H54 (cell line): Measurements from ENCODE around the gene OXT.
"Not testable (repeated sequence)": the region's sequence is repeated elsewhere in the genome, so short reads cannot be mapped to it uniquely, and the experiment has no call there.

Source experiments
- DNase-seq: peaks from one replicate; pipeline ENCODE4 v3.0.0; 2011; ENCODE audit warnings: low spot score, mixed read lengths; ENCODE audit not compliant: insufficient read length
- FAIRE-seq: peaks from 3 replicates; lab custom pipeline; 2011; peaks lifted over from hg19 to GRCh38; lab: Jason Lieb, UNC
- POLR2A ChIP-seq: IDR thresholded peaks from 2 replicates; pipeline ENCODE4 v1.6.1; 2011; ENCODE audit warnings: low read depth, mild to moderate bottlenecking, low read length

Gene OXT

DNA sequence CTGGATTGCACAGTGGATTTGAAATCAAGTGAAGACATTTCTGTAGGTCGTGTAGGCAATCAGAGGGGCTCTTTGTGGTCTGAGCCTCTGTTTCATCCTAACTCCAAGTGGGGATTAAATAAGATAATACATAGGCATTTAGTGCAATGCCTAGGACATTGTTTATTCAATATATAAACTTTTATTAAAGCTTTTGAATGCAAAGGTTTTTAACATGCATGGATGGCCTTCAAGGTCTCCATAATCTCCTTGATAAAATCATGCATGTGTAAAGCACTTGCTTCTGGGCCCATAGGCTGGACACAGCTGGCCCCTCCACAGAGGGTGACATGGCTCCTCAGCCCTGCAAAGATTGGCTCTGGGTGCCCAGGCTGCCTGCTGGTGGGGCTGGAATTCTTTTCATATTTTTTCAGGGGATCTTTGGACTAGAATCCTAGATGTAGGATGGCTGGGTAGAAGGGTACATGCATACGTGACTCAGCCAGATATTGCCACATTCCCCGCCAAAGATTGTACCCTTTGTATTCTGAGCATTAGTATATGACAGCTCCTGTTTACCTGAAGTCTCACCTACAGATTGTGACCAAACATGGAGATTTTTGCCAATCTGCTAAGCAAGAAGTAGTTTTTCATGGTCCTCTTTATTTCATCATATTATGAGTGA, 32.1 kb downstream of the OXT start:
- no peak for TF ChIP-seq POLR2A
- no peak for DNase-seq

DNA sequence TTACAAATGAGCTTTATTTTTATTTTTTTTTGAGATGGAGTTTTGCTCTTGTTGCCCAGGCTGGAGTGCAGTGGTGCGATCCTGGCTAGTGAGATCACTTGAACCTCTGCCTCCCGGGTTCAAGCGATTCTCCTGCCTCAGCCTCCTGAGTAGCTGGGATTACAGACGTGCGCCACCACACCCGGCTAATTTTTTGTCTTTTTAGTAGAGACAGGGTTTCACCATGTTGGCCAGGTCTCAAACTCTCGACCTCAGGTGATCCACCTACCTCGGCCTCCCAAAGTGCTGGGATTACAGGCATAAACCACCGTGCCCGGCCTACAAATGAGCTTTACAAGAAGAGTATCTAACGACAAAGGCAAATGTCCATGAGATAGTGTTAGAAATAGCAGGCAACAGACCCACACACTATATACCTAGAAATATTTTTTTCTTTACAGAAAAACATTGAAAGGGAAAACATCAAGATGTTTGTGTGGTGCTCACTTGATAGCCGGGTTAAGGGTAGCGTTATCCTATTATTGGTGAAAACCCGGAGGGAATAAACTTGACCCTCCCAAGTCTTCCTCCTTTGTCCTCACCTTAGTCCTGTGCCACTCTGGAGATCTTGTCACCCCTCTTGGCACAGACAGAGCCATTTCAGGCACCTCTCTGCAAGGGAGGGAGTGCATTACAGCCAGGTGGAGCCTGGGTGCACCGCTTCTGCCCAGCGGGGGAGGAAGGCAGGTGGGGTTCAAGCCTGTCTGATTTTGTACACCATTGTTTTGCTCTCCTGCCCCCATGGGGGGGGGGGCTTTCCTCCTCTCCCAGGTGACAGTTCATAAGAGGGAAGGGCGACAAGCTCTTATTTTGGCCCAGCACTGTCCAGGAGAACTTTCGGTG, 34.1 kb downstream of the OXT start:
- no peak for DNase-seq
- TF ChIP-seq POLR2A = no peak
- FAIRE-seq = no peak

More for the DNA sequence above, 32.1 kb downstream of the OXT start:
- FAIRE-seq = no peak

DNA sequence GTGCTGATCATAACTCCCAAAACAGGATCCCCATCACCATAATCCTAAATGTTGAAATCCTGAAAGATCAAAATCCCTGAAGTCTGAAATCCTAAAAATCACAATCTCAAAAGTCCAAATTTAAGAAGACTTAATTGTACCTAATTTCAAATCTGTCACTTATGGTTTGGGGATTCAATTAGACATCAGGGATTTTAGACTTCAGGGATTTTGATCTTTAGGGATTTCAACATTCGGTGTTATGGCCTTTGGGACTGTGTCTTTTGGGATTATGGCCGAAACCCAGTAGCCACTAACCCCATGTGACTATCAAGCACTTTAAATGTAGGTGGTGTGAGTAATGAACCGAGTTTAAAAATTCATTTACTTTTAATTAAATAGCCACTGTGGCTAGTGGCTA, 34.8 kb downstream of the OXT start:
- no peak for FAIRE-seq
- no peak for DNase-seq
- no peak for TF ChIP-seq POLR2A

DNA sequence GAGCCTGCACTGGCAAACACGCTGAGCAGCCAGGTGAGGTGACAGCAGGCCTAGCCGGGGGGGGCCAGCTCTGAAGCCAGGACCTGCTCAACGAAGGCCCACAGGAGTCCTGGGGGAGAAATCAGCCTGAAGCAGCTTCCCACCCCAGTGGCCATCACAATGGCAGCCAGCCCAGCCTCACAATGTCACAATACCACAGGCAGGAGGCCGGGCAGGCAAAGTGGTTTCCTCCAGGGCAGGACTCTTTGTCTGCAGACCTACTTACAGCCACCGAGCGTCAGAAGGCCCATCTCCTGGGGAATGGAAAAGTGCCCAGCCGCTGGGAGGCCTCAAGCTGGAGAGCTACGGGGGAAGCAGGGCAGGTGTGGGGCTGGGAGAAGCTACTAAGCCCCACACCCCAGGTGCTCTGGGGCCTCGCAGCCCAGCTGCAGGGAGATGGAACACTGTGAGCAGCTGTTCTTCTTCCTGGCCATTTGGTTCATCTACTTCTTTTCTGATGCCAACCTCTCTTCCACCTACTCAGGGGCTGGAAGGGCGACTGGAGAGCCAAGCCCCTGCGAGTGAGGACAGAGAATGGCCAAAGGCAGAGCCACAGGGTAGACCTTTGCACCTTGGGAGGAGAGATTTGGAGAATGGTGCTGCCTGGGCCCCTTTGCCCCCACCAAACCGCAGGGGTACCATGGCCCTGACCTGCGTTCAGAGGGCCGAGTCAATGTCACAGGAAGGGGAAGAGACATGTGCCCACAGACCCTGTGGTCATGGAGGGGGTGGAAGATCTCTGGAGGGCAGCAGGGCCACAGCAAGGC, 35.4 kb downstream of the OXT start:
- FAIRE-seq (no peak), DNase-seq (no peak)
- no peak for TF ChIP-seq POLR2A

DNA sequence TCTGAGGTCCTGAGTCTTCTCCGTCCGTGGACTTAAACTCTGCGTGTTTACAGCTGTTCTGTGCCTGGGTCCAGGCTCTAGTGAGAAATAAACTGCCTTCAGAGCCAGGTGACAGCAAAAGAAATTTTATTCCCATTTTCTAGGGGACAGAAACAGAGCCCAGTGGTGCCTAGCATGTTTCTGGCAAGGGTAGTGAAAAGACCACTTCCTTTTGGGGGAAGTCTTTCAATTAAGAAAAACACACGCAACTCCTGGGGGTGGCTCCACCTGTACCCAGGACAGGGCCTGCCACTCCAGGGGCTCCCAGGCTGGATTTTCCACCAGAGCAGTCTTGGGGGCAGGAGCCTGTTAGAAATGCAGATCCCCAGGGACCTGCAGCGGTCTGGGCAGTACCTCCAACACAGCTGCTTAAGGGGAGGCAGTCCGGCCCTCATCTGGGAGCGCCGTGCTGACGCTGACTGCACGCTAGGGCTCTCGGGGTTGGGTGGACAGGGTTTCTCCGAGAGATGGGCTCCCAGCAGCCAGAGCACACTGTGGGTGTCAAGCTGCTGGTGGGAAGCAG, 36.1 kb downstream of the OXT start:
- no peak for FAIRE-seq
- no peak for TF ChIP-seq POLR2A
- no peak for DNase-seq

DNA sequence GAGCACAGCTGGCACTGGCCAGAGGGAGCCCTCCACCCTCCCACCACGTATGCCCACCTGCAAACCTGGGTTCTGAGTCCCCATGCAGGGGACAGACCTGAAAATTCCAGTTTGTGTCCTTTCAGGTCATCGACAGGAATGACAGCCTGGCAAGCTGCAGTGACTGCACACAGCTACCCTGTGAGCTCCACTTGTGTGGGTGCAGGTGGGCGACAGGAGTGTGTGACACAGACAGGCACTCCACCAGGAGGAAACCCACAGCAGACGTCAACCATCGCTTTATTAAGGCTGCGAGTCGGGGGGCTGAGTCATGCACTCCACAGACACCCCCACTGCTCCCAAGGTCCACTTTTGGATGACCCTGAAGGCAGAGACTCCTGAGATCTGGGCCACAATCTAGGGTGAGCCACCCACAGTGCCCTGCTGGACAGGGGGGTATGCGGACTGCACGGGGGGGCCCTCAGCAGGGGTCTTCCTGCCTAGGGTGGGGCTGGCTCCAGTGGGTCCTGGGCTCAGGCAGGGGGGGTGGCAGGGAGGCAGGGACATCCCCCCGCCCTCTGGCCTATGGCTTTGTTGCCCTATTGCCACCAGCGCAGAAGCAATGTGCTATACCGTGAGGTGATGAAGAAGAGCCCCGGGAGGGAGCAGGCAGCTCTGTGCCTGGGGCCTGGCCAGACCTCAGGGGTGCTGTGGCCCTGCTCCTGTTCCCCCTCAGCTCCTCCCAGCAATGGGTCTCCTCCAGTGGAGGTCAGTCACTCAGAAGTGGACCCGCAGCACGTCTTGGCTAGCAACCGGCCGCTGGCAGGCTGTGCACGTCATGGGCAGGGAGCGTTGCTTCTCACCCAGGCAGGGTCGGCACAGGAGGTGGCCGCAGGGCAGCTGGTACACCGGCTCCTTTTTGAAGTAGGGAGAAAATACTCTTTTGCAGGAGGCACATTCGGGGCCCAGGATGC, 38.2 kb downstream of the OXT start:
- FAIRE-seq = no peak
- TF ChIP-seq POLR2A = no peak

DNA sequence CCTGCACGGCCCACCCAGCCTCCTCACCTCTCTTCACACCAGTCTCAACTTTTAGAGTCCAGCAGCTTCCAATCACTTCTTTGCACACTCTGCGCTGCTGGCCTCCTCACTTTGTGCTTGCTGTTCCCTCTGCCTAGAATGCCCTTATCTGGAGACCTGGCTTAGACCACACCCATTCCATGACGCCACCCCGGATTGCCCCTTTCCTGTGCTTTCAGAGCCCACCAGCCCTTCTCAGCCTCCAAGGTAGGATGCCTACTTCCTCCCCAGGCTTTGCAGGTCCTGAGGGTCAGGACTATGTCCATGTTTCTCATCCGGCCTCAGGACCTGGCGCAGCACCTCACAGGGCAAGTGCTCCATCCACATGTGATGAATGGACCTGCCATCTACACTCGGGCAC, 40.1 kb downstream of the OXT start:
- no peak for DNase-seq
- no peak for TF ChIP-seq POLR2A
- no peak for FAIRE-seq

More for the DNA sequence above, 38.2 kb downstream of the OXT start:
- DNase-seq = no peak

DNA sequence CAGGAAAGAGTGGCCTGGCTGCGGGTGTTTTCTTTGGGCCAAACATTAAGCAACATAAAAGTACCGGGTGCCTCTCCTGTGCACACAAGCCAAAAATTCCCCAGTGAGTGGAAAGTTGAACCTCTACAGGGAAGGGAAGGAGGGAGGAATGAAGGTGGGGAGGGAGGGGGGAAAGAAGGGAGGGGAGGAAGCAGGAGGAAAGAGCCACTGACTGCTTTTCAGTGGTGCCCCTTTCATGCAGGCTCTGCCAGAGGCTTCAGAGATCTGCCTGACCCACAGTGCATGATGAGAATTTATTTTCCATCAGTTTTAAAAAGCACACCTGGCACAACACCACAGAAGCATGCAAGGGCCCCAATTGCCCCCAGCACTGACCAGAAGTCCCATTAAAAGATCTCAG, 40.6 kb downstream of the OXT start:
- FAIRE-seq (no peak), DNase-seq (no peak)
- no peak for TF ChIP-seq POLR2A

DNA sequence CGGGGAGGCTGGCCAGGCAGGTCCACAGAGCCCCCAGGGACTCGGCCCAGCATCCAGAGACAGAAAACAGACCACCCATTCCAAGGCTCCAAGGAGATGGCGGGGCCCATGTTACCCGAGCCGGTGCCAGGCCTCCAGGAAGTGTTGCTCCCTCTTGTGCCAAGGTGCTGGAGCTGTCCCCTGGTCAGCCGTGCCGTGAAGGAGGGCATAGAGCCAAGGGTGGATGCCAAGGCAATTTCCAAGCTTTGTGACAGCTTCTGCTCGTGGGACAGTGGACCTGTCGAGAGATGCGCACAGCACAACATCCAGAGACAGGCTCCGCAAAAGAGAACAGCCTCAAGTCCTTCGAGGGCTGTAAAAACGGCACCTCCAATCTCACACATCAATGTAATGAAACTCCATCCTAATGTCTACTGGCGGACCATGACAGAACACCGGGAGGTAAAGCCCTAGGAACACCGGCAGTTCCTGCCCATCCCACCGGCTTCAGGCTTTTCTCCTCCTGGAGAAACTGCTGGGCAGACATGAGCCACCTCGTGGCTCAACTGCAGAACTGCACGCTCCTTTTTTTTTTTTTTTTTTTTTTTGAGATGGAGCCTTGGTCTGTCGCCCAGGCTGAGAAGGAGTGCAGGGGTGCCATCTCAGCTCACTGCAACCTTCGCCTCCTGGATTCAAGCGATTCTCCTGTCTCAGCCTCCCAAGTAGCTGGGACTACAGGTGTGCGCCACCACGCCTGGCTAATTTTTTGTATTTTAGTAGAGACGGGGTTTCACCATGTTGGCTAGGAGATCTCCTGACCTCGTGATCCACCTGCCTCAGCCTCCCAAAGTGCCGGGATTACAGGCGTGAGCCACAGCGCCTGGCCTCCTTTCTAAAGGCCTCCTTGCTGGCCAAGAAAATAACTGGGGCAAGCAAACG, 44.0 kb downstream of the OXT start:
- FAIRE-seq (no peak), DNase-seq (peak; percentile 87)
- no peak for TF ChIP-seq POLR2A

DNA sequence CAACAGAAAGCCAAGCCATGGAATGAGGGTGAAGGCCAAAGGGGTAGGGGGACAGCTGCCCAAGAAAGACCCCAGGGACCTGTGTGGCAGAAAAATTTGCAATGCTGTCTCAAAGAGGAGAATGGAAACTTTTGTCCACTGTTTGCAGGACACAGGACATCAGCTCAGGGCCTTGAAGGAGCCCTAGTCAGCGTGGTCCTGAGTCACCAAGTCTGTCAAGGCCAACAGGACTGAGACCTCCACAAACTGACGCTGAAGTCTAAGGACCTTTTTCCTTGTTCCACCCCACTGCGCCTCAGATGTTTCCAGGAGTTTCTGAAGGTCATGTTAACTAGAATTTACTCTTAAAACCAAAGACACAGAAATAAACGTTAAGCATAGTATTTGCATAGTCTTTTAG, 44.9 kb downstream of the OXT start:
- DNase-seq (no peak), FAIRE-seq (no peak)
- TF ChIP-seq POLR2A = no peak

DNA sequence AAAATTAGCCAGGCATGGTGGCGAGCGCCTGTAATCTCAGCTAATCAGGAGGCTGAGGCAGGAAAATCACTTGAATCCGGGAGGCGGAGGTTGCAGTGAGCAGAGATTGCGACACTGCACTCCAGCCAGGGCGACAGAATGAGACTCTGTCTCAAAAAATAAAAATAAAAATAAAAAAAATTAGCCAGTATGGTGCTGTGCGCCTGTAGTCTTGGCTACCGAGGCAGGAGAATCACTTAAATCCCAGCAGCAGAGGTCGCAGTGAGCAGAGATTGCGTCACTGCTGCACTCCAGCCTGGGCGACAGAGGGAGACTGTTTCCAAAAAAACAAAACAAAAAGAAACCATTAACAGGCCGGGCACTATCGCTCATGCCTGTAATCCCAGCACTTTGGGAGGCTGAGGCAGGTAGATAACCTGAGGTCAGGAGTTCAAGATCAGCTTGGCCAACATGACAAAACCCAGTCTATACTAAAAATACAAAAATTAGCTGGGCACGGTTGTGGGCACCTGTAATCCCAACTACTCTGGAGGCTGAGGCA, 46.5 kb downstream of the OXT start:
- not testable (repeated sequence) for DNase-seq, FAIRE-seq
